KBM-7 (cell line): ENCODE measurements around the gene LYPD3.
"Not testable (repeated sequence)": the region's sequence is repeated elsewhere in the genome, so short reads cannot be mapped to it uniquely, and the experiment has no call there.

Experiments used
- DNase-seq: peaks from one replicate; pipeline ENCODE4 v3.0.0-alpha.2; 2015
- in situ Hi-C: fragments of 300-500 bp; cut with MboI; formaldehyde crosslinking; loops from 2 replicates; pipeline ENCODE4 v1.14.3; 2020; ENCODE audit warnings: low sequenced_read_pairs, low pct_unique_long_range_greater_than_20kb, mixed read lengths

Gene LYPD3

DNA sequence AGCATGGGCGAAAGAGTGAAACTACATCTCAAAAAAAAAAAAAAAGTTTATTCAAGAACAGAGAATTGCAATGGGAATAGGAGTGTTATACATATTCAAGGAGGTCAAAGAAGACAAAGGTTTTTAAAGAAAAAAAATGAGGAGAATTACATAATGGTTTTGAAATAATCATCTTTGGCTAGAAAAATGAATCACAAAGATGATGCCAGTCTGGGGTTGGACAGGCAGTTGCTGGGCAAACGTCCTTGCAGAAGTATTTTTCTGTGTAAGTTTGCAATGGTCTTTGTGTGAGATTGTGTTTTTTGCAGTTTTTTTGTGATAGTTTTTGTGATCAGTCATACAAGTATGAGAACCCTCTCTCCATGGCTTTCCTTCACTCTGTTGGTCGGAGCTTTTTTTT, 23.7 kb downstream of the LYPD3 start:
- DNase-seq = no peak
- in situ Hi-C loops = loop anchor here (10.0 kb wide), 1 partner anchor 73 kb away; no protein-coding TSS in a partner anchor

DNA sequence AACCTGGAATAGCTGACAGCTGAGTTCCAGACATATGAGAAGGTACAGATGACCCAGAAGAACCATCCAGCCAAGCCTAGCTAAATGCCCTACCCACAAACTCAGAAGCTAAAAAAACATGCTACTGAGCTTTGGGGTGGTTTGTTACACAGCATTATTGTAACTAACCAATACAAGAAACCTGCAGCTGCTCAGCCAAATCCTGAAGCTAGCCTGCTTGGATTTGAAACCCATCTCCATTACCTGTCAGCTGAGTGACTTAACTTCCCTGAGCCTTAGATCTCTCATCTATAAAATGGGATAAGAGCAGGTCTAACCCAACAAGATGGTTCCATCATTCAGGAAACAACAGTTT, 25.7 kb downstream of the LYPD3 start:
- no peak for DNase-seq
- in situ Hi-C loops = loop anchor here (10.0 kb wide), 1 partner anchor 75 kb away; no protein-coding TSS in a partner anchor

DNA sequence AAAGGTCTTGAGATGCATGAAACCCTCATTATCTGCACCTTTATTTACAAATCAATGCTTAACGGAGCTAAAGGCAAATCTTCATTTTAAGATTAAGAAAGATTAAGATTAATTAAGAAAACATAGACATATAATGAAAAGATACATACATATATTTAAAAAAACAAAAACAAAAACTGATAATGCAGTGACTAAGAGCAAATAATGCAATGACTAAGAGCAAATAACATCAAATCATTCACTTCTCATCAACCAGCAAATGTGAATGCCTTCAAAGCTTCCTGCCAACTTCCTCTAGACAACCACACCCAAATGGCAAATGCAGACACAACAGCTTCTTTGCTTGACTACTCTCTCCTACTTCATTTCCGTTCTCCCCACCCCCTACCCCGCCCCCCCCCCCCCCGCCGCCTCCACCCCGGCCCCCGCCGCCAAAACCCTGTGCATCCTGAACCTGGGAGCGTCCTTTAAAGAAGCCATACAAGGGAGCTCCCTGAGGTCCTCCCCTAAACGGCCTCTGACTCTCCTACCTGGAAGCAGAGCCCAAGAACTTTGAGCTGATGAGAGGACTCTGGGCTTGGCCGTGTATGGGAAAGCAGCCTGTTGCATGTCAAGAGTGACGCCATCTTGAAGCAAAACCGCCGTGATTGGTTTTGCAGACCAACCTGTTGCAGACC, 26.2 kb downstream of the LYPD3 start:
- peak; percentile 33 for DNase-seq
- in situ Hi-C loops = no loop called here

DNA sequence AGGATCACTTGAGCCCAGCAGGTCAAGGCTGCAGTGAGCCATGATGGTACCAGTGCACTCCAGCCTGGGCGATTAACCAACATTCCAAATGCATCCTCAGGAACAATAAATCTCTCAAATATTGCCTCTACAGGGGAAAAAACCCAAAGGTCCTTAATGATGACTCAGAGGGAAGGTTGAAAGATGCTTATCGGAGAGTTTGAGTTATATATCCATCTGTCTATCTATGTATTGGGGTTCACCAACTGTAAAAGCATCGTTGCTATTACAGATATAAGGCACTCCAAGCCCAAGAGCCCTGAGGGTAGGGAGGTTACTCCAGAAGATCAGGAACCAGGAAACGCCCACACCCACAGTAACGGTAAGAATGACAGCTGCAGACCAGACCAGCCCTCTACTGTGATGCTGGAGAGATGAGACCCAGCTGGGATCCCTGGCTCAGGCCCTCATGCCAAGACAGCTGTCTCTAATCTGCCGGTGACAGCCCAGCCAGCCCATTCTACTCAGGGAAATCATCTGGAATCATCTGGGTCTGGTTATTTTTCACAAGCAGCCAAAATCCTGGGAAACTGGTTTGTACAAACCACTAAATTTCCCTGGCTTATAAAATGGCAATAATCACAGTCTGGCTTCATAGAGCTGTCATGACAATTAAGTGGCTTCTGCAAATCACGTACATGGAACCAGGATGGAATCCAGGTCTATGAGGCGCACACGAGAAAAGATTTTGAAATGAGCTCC, 26.9 kb downstream of the LYPD3 start:
- in situ Hi-C loops = no loop called here
- DNase-seq = no peak

DNA sequence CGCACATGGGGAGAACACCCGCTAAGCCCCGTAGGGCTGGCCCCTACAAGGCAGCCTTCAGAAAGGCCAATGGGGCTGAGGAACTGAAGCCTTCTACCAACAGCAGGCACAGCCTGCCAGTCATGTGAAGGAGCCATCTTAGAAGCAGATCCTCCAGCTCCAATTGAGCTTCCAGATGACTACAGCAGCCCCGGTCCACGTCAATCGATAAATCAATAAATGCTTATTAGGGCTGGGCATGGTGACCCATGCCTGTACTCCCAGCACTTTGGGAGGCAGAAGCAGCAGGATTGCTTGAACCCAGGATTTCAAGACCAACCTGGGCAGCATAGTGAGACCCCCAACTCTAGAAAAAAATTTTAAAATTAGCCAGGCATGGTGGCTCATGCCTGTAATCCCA, 27.7 kb downstream of the LYPD3 start:
- DNase-seq = no peak
- in situ Hi-C loops = no loop called here

DNA sequence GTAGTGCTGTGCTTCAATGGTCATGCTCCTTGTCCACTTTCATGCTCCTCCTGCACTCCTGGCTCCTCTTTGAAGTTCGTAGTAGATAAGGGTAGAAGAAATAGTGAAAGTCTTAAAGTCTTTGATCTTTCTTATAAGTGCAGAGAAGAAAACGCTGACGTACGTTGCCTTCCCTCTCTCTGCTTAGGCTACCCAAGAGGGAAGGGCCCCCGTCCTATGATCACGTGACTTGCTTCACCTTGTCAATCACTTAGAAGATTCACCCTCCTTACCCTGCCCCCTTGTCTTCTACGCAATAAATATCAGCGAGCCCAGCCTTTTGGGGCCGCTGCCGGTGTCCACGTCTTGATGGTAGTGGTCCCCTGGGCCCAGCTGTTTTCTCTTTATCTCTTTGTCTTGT, 28.1 kb downstream of the LYPD3 start:
- DNase-seq, in situ Hi-C loops: not testable (repeated sequence)

DNA sequence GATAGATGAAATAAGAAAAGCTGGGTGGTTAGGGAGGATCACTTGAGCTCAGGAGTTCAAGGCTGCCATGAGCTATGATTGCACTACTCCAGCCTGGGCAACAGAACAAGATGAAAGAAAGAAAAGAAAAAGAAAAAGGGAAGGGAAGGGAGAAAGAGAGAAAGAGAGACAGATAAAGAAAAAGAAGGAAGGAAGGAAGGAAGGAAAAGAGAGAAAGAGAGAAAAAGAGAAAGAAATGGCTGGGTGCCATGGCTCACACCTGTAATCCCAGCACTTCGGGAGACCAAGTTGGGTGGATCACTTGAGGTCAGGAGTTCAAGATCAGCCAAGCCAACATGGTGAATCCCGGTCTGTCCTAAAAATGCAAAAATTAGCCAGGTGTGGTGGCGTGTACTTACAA, 29.6 kb downstream of the LYPD3 start:
- in situ Hi-C loops = no loop called here
- DNase-seq = no peak

DNA sequence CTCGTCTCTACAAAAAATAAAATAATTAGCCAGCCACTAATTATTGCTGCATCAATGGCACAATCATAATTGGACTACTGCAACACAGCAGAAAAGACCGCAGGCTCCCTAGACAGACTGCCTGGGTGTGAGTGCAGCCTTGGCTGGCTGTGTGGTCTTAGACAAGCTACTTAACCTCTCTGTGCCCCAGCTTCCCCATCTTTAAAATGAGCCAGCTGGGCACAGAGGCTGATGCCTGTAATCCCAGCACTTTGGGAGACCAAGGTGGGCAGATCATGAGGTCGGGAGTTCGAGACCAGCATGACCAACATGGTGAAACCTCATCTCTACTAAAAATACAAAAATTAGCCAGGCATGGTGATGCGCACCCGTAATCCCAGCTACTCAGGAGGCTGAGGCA, 31.7 kb downstream of the LYPD3 start:
- in situ Hi-C loops = no loop called here
- DNase-seq = no peak

DNA sequence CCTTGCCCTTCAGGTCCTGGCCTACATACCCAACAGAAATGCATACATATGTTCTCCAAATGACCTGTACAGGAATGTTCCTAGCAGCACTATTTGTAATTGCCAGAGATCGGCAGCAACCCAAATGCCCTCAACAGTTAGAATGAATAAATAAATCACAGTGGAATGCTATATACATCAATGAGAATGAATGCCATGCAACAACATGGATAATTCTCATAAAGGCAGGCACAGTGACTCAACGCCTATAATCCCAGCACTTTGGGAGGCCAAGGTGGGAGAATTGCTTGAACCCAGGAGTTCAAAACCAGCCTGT, 32.1 kb downstream of the LYPD3 start:
- in situ Hi-C loops = no loop called here
- no peak for DNase-seq

DNA sequence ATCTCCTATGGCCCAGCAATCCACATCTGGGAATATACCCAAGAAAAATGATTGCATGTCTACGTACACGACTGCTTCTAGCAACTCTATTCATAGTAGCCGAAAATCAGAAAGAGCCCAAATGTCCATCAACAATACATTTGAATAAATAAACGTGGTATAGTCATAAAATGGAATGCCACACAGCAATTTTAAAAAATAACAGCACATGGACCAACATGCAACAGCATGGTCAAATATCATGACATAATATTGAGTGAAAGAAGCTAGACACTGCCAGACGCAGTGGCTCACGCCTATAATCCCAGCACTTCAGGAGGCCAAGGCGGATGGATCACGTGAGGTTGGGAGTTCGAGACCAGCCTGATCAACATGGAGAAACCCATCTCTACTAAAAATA, 34.4 kb downstream of the LYPD3 start:
- in situ Hi-C loops = no loop called here
- DNase-seq = no peak

DNA sequence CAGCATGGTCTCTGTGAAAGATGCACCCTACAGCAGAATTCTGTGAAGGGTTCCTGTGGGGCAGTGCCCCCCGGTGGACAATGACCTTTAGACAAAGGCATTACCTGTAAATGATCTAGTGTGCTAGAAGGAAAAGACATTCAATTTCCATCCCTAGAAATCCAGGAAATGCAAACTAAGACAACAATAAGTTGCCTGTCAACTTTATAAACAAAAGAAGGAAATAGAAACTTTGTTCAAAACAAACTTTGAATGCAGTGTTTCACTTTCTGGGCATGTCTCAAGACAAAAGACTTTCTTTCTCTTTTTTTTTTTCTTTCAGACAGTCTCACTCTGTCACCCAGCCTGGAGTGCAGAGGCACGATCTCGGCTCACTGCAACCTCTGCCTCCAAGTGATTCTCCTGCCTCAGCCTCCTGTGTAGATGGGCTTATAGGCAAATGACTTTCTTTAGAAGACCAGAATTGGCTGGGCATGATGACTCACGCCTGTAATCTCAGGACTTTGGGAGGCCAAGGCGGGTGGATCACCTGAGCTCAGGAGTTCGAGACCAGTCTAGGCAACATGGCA, 35.2 kb downstream of the LYPD3 start:
- in situ Hi-C loops = no loop called here
- DNase-seq = no peak

DNA sequence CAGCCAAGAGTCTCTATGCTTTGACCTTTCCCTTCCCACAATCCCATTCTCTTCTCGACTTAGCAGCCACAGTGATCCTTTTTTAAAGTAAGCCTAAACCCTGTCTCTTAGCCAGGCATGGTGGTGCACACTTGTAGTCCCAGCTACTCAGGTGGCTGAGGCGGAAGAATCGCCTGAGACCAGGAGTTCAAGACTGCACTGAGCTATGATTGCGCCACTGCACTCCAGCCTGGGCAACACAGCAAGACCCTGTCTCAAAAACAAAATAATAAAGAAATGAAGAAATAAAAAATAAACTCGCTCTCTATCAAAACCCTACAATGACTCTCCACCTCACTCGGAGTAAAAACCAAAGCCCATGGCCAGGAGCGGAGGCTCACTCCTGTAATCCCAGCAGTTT, 36.0 kb downstream of the LYPD3 start:
- no peak for DNase-seq
- in situ Hi-C loops = no loop called here

DNA sequence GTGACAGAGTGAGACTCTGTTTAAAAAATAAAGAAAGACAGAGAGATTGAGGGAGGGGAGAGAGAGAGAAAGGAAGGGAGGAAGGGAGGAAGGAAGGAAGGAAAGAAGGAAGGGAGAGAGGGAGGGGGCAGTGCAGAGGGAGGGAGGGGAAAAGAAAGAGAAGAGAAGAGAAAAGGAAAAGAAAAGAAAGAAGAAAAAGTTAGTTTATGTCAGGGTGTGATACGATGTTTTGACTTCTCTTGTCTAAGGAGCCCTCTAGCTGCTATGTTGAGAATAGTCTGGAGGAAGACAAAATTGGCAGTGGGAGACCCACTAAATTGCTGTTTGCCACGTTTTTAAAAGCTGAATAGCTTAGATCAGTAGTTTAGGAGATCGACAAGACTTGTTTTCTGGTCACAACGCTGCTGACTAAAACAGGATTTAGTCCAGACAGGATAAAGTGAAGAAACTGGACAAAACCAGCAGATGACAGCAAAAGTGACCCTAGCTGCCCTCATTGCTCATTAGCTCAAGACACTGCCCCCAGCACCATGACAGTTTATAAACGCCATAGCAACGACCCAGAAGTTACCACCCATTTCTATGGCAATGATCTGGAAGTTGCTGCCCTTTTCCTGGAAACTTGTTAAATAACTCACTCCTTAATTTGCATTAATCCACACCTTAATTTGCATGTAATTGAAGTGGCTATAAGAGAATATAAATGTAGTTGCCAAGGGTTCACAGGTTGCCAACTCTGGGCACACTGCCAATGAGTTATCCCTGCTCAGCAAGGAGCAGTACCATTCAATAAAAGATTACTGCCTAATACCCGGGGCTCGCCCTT, 39.6 kb downstream of the LYPD3 start:
- no peak for DNase-seq

DNA sequence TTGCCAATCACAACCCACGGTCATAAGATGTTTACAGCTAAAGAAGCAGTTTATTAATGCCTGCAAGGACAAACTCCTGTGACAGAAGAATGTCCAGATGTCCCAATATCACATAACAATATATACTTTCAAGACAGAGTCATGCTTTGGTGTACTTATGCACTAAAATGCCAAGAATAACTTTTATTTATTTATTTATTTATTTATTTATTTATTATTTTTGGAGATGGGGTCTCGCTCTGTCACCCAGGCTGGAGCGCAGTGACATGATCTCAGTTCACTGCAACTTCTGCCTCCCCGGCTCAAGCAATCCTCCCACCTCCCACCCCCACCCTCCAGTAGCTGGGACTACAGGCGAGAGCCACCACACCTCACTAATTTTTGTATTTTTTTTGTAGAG, 41.6 kb downstream of the LYPD3 start:
- no peak for DNase-seq
- in situ Hi-C loops = no loop called here

More for the DNA sequence above, 39.6 kb downstream of the LYPD3 start:
- in situ Hi-C loops = no loop called here

DNA sequence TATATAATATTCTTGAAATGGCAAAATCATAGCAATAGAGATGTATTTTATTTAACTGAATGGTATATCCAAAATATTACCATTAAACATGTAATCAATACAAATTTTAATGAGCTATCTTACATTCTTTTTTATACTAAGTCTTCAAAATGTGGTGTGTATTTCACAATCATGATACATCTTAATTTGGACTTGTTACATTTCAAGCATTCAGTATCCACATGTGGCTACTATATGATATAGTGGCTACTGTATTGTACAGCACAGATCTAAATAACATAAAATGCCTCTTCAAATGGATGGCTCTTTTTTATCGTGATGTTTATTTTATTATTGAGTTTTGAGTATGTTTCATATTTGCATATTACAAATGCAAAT, 42.7 kb downstream of the LYPD3 start:
- no peak for DNase-seq
- in situ Hi-C loops = no loop called here

DNA sequence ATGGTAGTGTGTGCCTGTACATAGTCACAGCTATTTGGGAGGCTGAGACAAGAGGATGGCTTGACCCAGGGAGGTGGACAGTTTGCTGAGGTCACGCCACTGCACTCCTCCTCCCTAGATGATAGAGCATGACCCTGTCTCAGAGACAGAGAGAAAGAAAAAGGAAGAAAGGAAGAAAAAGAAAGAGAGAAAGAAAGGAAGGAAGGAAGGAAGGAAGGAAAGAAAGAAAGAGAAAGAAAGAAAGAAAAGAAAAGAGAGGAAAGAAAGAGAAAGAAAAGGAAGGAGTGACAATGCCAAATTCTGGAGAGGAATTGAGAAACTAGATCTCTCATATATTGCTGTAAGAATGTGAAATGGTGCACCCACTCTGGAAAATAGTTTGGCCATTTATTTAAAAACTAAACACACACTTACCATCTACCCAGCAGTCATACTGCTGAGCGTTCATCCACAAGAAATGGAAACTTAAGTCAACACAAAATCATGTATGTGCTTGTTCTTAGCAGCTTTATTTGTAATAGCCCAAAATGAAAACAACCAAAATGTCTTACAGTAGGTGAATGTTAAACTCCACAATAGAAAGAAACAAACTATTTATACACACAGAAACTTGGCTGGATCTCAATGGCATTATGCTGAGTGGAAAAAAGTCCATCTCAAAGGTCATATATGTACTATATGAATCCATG, 43.3 kb downstream of the LYPD3 start:
- no peak for DNase-seq
- in situ Hi-C loops = no loop called here

DNA sequence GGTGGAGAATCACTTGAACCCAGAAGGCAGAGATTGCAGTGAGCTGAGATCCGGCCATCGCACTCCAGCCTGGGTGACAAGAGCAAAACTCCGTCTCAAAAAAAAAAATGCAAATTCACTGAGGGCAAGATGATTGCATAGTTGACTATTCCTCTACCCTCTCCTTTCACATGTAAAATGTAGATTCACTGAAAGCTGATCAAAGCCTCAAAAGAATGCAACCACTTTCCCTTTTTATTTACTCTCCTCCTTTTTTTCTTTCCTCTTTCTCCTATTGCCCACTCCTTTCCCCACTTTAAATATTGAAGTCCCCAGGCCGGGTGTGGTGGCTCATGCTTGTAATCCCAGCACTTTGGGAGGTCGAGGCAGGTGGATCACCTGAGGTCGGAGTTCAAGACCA, 44.5 kb downstream of the LYPD3 start:
- in situ Hi-C loops = no loop called here
- DNase-seq = no peak

DNA sequence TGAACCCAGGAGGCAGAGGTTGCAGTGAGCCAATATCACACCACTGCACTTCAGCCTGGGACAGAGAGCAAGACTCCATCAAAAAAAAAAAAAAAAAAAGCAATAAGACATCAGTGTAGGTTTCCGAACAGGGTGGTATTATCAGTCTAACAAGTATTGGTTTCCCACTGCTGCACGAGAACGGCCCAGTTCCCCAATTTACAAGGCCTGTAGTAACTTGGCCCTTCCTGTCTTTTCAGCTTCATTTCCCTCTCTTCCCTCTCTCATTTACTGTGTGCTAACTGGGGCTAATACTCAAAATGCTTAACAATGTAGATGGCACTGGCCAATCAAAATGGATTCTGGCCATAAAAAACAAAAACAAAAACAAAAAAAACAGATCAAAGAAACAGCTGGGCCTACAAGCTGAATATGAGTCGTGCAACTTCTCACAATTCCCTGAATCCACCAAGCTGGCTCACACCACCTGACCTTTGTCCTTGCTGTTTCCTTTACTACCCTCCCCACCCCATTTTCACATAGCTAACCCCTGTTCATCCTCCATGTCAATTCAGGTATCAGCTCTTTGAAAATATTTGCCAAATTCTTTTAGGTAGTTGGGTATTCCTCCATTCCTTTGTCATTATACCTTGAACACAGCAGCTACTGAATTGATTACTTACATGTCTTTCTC, 48.3 kb downstream of the LYPD3 start:
- DNase-seq = no peak
- in situ Hi-C loops = no loop called here

DNA sequence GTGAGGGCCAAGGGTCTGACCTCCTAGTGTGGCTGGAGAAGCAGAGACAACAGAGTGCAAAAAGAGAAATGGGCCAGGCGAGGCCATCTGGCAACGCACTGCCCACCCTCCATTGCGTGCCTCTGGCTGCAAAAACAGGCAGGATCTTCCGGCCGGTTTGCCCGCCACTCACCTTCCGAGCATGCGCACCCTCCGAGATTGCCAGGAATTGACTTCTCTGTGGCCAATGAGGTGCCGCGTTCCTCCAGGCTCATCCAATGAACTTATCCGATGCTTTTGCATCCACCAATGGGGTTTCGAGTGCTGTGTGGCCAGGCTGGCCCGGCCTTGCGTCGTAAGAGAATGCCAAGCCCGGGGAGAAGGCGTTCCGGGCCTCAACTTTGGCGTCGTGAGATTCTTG, 50.9 kb downstream of the LYPD3 start, which contains the start of gene TEX101:
Gene TEX101 (plus strand): TSS at position 337 of the 400 bp plus-strand sequence. CDS start 1,030 bp downstream, outside the sequence.
- no peak for DNase-seq
- in situ Hi-C loops = no loop called here
